H1 (cell line): ENCODE data around the gene ZNF133. TPM values are rescaled to one million over a fixed set of nuclear protein-coding genes. Genes with fewer than 3 reads are reported as not detected.

Experiments used
- ASH2L ChIP-seq: fragments of 200-600, 300-600 bp; sonication (generic); IDR thresholded peaks from one replicate; pipeline ENCODE4 v1.7.1; 2017; ENCODE audit warnings: low read length
- BACH1 ChIP-seq: IDR thresholded peaks from 2 replicates; pipeline ENCODE4 v1.6.1; 2012; ENCODE audit warnings: low read length, improper control_type of control experiment
- FOSL1 ChIP-seq: IDR thresholded peaks from 2 replicates; pipeline ENCODE4 v1.6.1; 2011; ENCODE audit warnings: mild to moderate bottlenecking, low read depth, low read length, moderate library complexity; ENCODE audit not compliant: insufficient read depth
- GABPA ChIP-seq: IDR thresholded peaks from 2 replicates; pipeline ENCODE4 v1.6.1; 2011; ENCODE audit warnings: mild to moderate bottlenecking, low read length, moderate library complexity, borderline replicate concordance; ENCODE audit not compliant: insufficient read depth
- HDAC2 ChIP-seq, 2 experiments: fragments of 300-600 bp in 1 of 2; sonication (generic) in 1 of 2; IDR thresholded peaks; 2 replicates each; pipeline ENCODE4 v1.6.1; 2011 to 2012; ENCODE audit warnings: low read depth in 2 of 2, low read length in 2 of 2, mild to moderate bottlenecking in 2 of 2, moderate library complexity in 2 of 2, borderline replicate concordance in 1 of 2, inconsistent platforms in 1 of 2
- RAD21 ChIP-seq, 2 experiments: IDR thresholded peaks in 1 of 2; conservative IDR thresholded peaks in 1 of 2; 2 replicates each; pipeline ENCODE4 v1.6.1; 2011; ENCODE audit warnings: low read depth in 2 of 2, low read length in 2 of 2, improper control_type of control experiment in 1 of 2, inconsistent platforms in 1 of 2, mild to moderate bottlenecking in 1 of 2, moderate library complexity in 1 of 2
- SIX5 ChIP-seq: IDR thresholded peaks from 2 replicates; pipeline ENCODE4 v1.6.1; 2011; ENCODE audit warnings: mild to moderate bottlenecking, low read depth, low read length
- TAF7 ChIP-seq: optimal IDR thresholded peaks from 2 replicates; pipeline ENCODE3; 2011; ENCODE audit warnings: low read depth, mild to moderate bottlenecking, inconsistent platforms, low read length, moderate library complexity, borderline replicate concordance
- polyA plus RNA-seq, 7 experiments: library from polyadenylated mRNA; depleted of rRNA in 3 of 7; stranded (reverse) in 5 of 7; unstranded in 2 of 7; fragments of >200 nt in 5 of 7; fragments of 200-250 nt in 2 of 7; gene quantifications; 1 replicate in 5 of 7; 2 replicates in 1 of 7; 4 replicates in 1 of 7; pipeline versions ENCODE4 v1.2.1 to v1.2.3, GENCODE V29; 2011 to 2013; ENCODE audit warnings: missing spikeins in 2 of 7, mixed read lengths in 2 of 7
- total RNA-seq: library from RNA; stranded (reverse); fragmentation: NEBNext Ultra II Directional; extraction: Animal tissue kit (Norgen Biotek cat#: 25700); gene quantifications from 2 replicates; pipeline ENCODE4 v1.2.1, GENCODE V29; 2021

Gene ZNF133
- total and polyA plus RNA-seq, 2 of the 8 experiments (the other 6 are each of a cell fraction or from before 2014, with no cell fraction given), result 12.1 to 15.8 TPM

GRCh38 chr20:18321976-18322950 is 33.9 kb downstream of the ZNF133 start (continued):
- no peak for TF ChIP-seq TAF7
- no peak for TF ChIP-seq GABPA
- no peak for TF ChIP-seq HDAC2 (IDR thresholded peaks at IDR 0.05; ENCODE audit: borderline replicate concordance in 1 of 2, low read depth in 2 of 2, low read length in 2 of 2)
- TF ChIP-seq SIX5, result no peak
- TF ChIP-seq BACH1, result no peak
- TF ChIP-seq RAD21 (IDR thresholded peaks at IDR 0.05 in 1 of 2, conservative IDR thresholded peaks at IDR 0.05 in 1 of 2; ENCODE audit: low read depth in 2 of 2, low read length in 2 of 2), result no peak
- no peak for TF ChIP-seq FOSL1
- TF ChIP-seq ASH2L, result no peak
